DMS 273 treated with DMSO at 0.1 percent for 48 hours (cell line): Measurements from ENCODE around the gene CCDC191.

ENCODE experiments used
- DNase-seq: peaks from one replicate; lab custom pipeline; 2025; lab: John Stamatoyannopoulos, UW

CCDC191 gene

DNA sequence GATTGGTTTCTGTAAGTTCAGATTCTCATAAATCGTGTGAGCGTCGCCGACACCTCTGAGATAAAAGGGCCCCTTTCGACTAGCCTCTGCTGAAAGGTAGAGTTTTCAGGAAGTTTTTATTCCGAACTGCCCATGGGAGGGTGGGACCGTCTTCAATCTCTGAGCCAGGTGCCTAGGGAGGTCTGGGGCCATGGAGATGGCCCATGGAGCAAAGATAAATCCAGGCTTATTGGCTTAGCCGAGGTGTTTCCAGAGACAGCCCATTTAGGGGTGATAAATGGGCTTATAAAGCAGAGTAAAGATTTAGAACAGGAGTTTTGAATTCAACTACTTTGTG is 653 bp upstream of the CCDC191 start:
- DNase-seq = no peak

DNA sequence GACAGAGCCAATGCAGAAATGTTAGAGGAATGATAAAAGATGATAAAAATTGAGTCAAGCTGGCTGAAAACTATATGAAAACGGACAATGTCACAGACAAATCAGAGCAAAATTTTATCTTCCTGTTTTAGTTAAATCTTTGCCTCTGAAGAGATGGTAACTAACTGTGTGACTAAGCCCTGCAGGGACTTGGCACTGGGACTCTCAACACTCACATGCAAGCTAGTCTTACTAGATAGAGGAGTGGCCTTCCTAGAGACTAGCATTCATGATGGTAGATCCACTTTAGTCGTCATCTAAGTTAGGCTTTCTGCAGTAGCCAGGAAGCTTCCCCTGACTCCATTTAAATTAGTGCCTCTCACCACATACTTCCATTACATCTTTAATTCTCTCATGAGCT is 4.1 kb downstream of the CCDC191 start:
- DNase-seq = no peak

DNA sequence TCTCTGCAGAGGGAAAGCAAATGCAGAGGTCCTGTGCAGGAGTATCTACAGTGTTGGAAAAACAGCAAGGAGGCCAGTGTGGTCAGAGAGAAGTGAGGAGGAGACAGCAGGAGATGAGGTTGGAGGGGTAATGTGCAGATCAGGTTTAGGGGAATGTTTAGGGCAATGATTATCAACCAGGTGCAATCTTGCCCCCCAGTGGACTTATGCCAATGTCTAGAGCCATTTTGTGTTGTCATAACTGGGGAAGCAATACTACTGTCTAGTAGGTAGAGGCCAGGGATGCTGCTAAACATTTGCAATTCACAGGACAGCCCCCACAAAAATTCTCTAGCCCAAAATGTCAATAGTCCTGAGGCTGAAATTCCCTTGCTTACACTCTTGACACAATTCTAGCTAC is 13.1 kb downstream of the CCDC191 start:
- DNase-seq = no peak

DNA sequence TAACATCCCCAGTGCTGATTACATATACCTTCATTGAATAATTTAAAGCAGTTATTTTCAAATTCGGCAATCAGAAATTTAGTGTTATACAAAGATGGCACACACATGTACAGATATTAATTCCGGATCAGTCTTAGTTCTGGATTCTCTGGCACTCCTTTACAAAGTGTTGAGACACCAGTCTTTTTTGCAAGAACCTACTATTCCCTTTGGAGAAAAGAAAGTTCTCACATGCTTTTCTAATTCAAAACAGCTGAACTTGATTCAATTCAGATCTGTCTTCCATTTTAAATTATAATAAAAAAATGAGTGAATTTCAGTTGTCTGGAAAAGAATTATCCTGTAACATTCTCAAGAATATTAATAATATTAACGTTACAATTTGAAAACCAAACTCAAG is 20.4 kb downstream of the CCDC191 start:
- no peak for DNase-seq

DNA sequence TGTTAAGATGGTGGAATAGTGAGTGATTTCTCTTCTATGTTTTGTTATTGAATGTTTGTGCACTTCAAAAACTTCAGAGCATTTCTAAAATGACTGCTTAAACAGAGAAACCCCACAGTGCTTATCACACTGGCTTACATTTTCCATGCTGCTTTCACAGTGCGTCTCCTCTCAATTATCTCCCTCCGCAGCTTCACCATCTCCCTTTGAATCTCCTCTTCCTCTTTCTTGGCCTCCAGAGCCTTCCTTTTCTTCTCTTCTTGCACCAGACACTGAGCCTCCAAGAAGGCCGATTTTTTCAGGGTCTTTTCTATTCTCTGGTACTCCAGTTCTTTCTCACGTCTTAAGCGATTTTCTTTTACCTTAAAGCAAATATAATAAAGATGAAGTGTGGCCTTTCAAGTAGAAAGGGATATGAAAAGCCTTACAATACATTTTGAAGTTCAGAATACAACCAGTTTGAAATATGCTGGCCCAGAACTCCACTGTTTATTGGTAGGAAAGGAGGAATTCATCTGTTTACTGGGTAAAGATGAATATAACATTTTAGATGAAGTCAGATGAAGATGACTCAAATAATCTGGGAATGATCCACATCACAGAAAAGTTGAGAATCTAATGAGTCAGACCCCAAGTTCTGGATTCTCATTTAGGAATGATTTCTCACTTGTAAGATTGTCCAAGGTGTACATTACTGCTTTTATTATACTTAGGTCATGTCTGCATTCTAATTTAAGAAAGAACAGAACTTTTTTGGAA is 21.4 kb downstream of the CCDC191 start:
- no peak for DNase-seq

DNA sequence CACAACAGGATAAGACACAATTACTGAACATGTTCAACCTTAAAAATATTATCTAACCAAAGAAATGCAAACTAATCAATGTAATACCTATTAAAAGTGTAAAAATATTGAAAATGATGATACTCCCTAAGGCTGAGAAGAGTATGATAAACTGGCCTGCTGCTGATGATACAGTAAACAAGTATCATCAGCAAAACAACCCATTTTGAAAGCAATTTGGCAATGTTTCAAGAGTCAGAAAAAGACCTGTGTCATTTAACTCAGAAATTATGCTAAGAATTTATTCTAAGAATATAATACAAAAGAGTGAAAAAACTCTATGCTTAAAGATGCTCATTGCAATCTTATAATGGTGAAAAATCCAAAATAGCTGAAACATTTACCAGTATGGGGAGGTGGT is 22.1 kb downstream of the CCDC191 start:
- no peak for DNase-seq

DNA sequence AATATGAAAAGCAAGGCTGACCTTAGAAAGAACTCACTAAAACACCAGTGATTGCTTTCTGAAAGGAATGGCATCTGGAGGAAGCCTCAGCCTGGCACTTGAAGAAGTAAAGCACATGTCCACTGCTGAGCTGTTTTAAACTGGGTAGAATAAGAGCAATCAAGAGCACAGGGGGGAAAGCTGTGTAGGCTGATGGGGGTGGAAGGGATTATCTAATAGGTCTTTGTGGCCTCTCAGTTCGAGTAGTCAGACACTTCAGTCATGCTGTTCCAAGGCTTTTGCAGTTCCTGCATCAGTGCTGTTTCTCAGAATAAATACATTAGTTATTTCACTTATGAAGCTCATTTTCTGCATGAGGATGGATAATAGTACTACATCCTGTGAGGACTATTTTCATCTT is 22.6 kb downstream of the CCDC191 start:
- DNase-seq = no peak

DNA sequence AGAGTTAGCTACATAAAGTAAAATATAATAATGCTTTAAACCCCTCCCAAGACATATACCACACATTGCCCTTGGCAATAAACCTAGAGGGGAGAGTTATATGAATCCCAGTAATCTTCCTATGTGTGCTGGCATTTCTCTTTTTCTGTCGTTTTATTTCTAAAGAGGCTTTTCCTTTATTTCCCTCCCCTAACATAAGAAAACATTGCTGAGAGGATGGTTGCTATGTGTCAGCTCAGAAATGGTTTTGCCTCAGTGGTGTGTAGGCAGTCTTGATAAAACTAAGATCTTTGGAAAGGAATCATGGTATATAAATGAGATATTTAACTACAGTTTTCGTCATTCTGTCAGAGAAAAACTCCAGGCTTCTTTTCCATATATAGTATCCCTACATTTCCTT is 30.0 kb downstream of the CCDC191 start:
- DNase-seq = no peak

DNA sequence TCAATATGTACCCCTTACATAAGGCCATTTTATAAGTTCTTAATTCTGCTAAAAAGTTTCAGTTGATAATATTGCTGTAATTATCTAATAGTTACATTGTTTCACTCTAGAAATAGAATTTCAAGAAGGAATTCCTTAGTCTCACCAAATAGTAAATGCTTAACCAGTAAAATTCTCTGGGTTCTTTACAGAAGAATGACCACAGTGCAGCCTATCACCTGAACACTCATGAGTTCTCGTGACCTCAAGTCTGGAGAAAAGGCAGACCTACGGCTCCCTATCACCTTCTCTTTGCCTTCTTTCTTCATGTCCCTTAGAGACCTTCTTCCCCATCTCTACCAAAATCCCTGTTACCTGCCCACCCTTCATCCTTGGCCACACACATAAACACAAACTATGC is 30.9 kb downstream of the CCDC191 start:
- DNase-seq = no peak

DNA sequence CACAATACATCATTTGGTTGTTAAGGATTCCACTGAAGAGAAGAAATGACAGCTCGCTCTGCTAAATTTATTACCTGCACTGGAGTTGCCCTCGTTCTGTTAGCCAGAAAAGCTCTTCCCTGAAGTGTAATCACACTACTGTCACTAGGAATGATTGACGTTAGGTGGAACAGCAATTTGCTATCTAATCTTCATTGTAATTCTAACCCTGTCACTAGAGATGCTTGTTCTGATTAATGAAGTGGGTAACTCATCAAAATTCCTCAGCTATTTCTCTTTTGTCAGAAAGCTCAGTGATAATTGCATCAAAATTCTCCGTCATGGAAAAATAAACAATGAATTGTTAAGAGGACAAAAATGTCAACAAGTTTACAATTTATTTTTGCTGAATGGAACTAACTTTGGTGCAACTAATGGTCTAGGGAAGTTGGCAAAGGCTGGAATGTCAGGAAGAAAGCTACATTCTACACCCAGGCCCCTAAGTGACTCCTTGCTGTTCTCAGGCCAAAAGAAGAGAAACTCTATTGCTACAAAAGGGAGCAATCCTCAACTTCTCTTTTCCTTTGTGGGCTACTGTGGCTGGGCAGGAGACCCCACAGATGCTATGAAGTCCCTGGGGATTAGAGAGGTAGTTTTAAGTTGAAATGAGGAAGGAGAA is 34.1 kb downstream of the CCDC191 start:
- no peak for DNase-seq

DNA sequence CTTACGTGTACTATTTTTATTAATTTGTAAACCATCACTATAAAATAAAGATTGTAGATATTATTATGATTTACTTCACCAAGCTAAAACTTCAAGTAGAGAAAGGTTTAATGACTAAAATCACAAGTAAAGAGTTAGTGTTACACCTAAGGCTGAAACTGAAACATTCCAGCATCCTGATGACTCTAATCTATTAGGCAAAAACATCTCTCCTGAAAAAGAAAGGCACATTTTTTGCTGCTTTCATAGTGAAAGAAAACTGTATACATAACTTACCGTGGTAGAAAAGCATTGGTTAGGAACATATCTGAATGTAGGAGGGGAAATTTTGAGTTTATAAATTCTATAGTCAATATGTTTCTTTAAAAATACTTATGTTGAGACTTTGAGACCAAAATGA is 35.4 kb downstream of the CCDC191 start:
- no peak for DNase-seq

DNA sequence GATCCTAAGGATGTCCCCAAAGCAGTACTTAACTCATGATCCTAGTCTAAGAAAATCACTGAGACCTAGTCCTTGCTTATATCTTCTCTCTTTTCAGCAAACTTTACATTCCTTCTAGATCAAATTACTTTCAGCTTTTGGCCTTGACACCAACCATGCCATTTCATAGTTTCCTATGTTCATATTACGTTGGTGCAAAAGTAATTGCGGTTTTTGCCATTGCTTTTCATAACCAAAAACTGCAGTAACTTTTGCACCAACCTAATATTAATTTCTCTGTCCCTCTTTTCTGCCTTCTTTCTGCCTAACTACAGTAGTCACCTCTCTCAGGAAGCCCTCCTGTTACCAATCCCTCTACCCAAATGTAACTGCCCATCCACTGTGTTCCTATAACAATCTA is 36.8 kb downstream of the CCDC191 start:
- DNase-seq = no peak

DNA sequence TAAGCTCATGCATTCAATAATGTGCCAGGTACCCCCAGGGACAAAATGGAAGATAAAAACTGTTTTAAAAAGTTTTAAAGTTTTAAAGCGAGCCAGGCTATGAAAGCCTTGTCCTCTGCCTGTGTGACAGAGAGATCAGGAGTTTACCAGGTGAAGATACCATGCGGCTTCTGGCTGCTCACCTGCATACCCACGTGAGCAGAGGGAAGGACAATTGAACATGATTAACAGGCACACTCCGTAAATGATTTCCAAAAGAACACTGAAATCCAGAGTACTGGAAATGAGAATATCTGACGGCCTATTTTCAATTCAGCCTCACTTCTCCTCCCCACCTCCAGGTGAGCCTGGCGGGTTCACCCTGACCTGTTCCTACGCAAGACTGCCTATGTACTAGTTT is 42.1 kb downstream of the CCDC191 start:
- no peak for DNase-seq

DNA sequence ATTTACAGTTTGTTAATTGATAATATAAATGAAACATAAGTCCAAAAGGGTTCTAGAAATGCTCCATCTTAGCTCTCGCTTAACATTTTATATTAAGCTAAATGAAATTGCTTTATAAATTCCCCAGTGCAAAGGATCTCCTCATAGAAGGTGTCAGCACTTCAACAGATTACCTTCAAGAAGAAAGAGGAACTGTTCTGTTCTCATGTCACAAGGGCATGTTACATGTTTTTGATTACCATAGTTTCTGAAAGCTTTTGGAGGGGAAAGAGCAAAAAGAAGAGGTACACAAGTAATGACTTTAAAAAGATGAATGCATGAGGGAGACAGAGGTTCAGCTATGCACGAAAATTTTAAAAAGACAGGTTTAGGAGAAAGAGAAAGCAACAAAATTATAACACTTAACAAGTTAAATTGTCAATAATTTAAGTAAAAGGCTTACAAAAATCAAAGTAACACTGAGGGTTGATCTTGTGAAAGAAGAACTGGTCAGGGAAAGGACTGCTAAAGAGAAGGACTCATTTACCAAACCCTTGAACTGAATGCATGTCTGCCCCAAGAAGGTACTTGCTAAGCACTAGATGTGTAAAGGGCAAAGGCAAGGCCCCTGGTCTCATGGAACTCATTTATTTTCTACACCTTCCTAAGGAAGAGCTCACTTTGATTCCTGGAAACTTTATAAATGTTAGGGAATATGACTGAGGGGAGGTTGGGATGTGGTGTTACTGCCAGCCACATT is 45.1 kb downstream of the CCDC191 start:
- no peak for DNase-seq

DNA sequence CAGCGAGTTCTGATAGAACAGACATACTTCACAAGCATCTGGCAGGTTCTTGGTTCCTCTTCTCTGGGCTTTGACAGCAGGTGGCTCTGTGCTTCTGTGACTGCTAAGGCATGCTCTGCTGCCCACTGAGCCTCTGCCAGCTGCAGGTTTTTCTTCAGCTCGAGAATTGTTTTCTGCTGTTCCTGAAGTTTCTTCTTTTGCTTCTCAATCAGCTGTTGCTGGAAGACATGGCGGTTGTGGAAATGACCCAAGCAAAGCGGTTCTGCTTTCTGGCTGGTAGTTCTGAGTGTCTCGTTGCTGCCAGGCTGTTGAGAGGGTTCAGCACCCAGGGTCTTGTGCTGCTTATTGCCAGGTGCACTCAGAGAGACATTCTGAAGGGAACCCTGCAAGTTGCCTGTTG is 50.8 kb downstream of the CCDC191 start:
- DNase-seq = no peak

DNA sequence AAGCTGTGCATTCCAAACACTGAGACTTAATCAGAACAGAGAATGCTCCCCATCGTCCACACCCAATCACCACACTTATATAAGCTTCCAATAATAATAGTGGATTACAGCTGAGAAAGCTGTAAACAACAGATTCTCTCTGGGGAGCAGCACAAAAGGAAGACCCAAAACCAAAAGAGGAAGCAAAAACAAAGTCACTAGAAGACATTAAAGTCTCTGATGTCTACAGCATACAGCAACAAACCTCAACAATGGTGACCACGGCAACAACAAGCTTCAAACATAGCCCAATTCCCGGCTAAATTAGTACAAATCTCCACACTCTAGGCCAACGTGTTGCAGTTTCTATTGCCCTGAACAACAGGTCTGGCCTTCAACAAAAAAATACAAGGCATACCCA is 70.8 kb downstream of the CCDC191 start:
- no peak for DNase-seq

DNA sequence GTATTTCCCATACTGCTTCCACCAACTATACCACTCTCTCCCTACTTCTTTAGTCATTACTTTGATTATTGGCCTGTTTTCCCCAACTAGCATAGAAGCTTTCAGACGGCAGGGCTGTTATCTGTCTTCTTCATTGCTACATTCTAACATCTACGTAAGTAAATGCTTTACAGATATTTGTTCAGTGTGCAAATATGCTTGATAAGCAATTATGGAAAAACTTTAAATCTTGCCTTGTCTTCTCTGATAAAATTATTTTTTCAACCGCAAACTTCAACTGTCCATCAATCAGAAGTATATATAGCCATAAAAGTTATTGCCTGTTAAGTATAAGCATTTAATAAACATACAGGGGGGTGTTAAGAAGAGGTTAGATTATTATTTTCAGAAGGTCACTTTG is 72.8 kb downstream of the CCDC191 start:
- DNase-seq = no peak

DNA sequence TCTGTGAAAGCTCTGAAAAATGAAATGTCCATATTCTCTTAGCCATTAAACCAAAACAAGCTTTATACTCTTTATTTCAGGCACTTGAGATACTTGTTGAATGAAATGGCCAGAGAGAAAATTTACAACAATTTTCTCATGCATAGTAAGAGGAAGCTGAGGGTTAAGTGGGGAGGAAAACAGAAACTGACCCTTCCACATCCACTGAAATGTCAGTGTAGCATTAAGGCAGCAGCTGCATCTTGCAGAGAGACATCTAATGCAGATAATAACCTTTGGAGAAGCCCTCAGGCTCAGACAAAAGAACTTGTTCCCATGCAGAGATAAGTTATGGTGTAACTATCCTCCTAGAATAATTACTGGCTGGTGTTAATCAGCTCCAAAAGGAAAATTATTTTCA is 74.5 kb downstream of the CCDC191 start:
- no peak for DNase-seq

DNA sequence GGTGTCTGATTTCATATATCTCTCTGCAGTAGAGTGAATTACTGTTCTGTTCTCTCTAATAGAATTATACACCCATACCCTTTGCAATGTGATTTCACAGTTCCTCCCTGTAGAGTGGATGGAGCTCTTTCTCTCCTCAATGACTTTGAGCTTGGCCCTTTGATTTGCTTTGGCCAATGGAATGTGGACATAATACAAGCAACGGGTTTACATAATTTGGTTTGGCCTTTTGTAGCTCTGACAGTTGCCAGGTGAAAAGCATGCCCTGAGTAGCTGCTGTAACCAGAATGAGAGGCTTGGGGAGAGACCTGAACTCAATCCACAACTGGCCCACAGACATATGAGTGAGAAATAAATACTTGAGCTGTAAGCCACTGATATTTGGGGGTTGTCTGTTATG is 76.4 kb downstream of the CCDC191 start:
- DNase-seq = no peak

DNA sequence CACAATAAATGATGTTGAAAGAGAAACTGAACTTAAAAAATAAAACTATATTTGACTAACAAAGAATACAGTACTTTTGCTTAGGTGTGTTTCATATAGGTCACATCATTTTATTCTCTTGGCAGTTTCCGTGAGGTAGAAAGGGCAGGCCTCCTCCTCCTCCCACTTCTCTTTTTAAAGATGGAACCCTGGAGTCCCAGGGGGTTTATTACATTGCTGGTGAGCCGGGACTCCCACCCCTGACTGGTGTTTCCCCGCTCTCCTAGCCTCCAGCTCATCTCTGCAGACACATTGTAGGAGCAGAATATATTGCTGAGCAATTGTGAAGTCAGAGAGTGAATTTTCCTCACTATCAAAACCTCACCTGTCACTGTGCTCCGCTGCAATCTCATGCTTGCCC is 78.5 kb downstream of the CCDC191 start:
- no peak for DNase-seq

DNA sequence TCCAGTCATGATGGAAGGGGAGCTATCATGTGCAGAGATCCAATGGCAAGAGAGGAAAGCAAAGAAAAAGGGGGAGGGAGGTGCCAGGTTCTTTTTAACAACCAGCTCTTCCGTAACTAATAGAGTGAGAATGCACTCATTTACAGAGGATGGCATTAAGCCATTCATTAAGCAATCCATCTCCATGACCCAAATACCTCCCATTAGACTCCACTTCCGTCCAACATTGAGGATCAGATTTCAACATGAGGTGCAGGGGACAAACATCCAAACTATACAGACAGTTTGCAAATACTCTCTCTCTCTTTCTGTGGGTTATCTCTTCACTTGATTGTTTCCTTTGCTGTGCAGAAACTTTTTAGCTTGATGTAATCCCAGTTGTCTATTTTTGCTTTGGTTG is 87.3 kb downstream of the CCDC191 start:
- DNase-seq = no peak

DNA sequence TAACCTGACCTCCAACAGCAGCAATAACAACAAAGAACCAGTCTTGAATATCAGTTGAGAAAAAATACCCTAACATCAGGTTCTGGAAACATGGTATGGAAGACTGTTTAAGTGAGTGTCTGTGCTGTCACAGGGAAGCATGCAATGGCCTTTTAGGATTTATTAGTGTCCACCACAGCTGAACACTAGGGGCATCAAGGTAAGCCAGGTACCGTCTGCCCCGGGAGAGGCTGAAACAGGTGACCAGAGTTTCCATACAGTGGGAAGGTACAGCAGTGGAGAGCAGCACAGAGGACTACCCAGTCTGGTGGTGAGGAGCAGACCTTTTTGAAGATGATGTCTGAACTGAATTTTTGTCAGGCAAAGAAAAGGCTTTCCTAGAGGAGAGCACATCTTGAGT is 90.2 kb downstream of the CCDC191 start:
- DNase-seq = no peak

DNA sequence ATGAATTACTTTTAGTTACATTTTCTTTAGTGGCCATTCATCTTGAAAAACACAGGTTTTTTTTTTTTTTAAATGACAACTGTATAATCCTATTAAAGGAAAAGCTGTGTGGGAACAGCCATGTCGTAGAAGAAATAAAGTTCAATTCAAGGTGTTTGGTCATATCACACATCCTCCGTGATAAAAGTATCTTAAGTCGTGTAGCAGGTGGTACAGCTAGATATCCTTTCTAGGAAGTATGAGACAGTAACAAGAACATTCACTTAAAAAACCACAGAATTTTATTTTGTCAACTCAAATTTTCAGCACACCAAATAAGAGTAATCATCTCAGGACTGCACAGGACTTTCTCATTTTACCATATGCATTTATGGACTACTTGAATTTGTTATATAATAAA is 92.4 kb downstream of the CCDC191 start:
- DNase-seq = no peak
